Left lung (tissue), 10 donors: ENCODE data around the gene CCSER2. TPM values are rescaled to one million over a fixed set of nuclear protein-coding genes. Genes with fewer than 3 reads are reported as not detected.

Experiments used
- ATAC-seq: fragments of 200-7000 bp; cut with Tn5 transposase; one replicate; pipeline ENCODE4 v1.9.1; 2020; ENCODE audit warnings: moderate library complexity
- DNase-seq, 4 donors: peaks; one replicate each; pipeline ENCODE4 v3.0.0-alpha.2; 2013 to 2020
- H3K27ac ChIP-seq, 2 donors: fragments of 200-600 bp; sonication (generic) in 1 of 2; one replicate each; pipeline versions ENCODE4 v1.5.0 to v1.8.0; 2020 to 2021
- H3K27me3 ChIP-seq, 2 donors: fragments of 200-600 bp; sonication (generic) in 1 of 2; one replicate each; pipeline versions ENCODE4 v1.5.0 to v1.8.0; 2020 to 2021
- H3K36me3 ChIP-seq, 2 donors: fragments of 200-600 bp; sonication (generic) in 1 of 2; one replicate each; pipeline versions ENCODE4 v1.5.0 to v1.8.0; 2020 to 2021
- H3K4me1 ChIP-seq, 2 donors: fragments of 200-600 bp; one replicate each; pipeline ENCODE4 v1.8.0; 2021
- H3K4me3 ChIP-seq, 2 donors: fragments of 200-600 bp; sonication (generic) in 1 of 2; one replicate each; pipeline versions ENCODE4 v1.5.0 to v1.8.0; 2020 to 2021; ENCODE audit warnings: mild to moderate bottlenecking in 1 of 2
- H3K9me3 ChIP-seq, 2 donors: fragments of 200-600 bp; sonication (generic) in 1 of 2; one replicate each; pipeline versions ENCODE4 v1.5.0 to v1.8.0; 2020 to 2021
- CTCF ChIP-seq, 2 donors: fragments of 200-600 bp; sonication (generic) in 1 of 2; IDR thresholded peaks; one replicate each; pipeline versions ENCODE4 v1.5.0 to v1.8.0; 2021; ENCODE audit warnings: antibody characterized with exemption in 2 of 2
- intact Hi-C, 2 donors: fragments of 100-400 bp; cut with DNase I; formaldehyde crosslinking; loops; one replicate each; pipeline versions ENCODE4 v1.11.2 to v1.14.2; 2022
- polyA plus RNA-seq, 6 donors: library from polyadenylated mRNA; unstranded; fragments of 120-200 nt; gene quantifications; one replicate each; pipeline ENCODE4 v1.2.1, GENCODE V29; 2013; ENCODE audit not compliant: insufficient read length in 6 of 6
- total RNA-seq, 2 donors: library from RNA; stranded (reverse); fragmentation: NEBNext Ultra II Directional; extraction: Animal tissue kit (Norgen Biotek cat#: 25700); gene quantifications; one replicate each; pipeline ENCODE4 v1.2.1, GENCODE V29; 2021
- donor health status: DM: no; HTN: yes; CAD: no.
- donor health status: DM: no; HTN: no; CAD: no.

Gene CCSER2
- total and polyA plus RNA-seq, 8 donors = 32.7 to 65.5 (median 37.9) TPM

GRCh38 chr10:84360637-84361365 lies 32.4 kb downstream of the CCSER2 start:
- intact Hi-C loops = no loop called here
- Histone ChIP-seq H3K4me1 (peaks cover 0 to 50% of the 10 kb centered on the region in 2 donors), H3K4me3 (peak overlapping the region in 1 of 2 donors; percentile 20), H3K9me3 (no peaks in the 10 kb centered on the region), H3K27ac (peak overlapping the region; percentile 2 to 64), H3K36me3 (no peaks in the 10 kb centered on the region), H3K27me3 (no peaks in the 10 kb centered on the region)
- TF ChIP-seq CTCF (IDR thresholded peaks at IDR 0.05) = no peak
- ATAC-seq (peak; percentile 73), DNase-seq (no peak)

DNA sequence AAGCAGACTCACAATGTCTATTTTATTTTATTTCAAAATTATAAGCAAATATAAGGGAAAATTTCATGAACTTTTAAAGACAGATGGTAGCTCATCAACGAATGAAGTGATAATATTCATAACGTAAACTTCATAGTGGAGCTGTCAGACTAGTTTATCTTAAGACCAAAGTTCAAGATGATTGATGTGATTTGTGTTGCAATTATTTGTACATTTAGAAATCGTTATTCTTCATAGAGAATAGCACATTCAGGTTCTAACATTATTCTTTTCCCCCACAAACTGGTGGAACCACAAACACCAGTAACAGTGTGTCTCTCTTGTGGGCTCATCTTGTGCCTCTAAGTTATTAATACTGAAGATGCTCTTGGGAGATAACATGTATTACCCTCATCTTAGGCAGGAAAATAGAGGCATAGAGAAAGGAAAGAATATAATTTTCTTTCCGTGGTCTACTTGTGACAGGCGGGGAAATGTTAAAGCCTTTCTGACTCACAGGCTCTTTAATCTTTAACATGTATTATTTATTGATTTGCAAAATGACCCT lies 37.0 kb downstream of the CCSER2 start:
- intact Hi-C loops = no loop called here
- DNase-seq (peak in 1 of 4 donors; percentile 7), ATAC-seq (no peak)
- no peaks in the 10 kb centered on the region for H3K9me3 ChIP-seq
- TF ChIP-seq CTCF (IDR thresholded peaks at IDR 0.05) = no peak
- no peak overlapping the region for H3K27ac ChIP-seq
- no peak overlapping the region for H3K4me3 ChIP-seq
- no peaks in the 10 kb centered on the region for H3K36me3 ChIP-seq
- peaks cover 0 to 35% of the 10 kb centered on the region in 2 donors for H3K4me1 ChIP-seq
- H3K27me3 ChIP-seq = no peaks in the 10 kb centered on the region

DNA sequence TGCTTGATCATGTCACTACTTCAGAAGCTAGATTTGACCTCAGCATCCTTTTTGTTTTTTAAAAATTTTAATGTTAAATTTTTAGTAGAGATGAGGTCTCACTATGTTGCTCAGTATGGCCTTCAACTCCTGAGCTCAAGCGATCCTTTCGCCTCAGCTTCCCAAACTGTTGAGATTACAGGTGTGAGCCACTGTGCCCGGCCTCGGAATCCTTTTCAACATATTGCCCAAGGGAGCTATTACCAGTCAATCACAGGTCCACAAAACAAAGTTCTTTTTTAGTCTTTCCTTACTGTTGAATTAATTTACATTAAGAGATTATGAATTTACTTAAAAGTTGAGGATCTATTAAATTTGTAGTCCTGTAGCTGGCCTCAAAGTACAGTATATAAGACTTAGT lies 37.7 kb downstream of the CCSER2 start:
- no peak for TF ChIP-seq CTCF (IDR thresholded peaks at IDR 0.05)
- no peak for DNase-seq
- H3K27me3 ChIP-seq = no peaks in the 10 kb centered on the region
- no peak for ATAC-seq
- peaks cover 0 to 29% of the 10 kb centered on the region in 2 donors for H3K4me1 ChIP-seq
- no peak overlapping the region for H3K4me3 ChIP-seq
- no peaks in the 10 kb centered on the region for H3K36me3 ChIP-seq
- H3K9me3 ChIP-seq = no peaks in the 10 kb centered on the region
- H3K27ac ChIP-seq = no peak overlapping the region
- intact Hi-C loops = no loop called here

- TF ChIP-seq CTCF (IDR thresholded peaks at IDR 0.05) = no peak
- Histone ChIP-seq H3K27me3 (no peaks in the 10 kb centered on the region), H3K9me3 (no peaks in the 10 kb centered on the region), H3K4me1 (peaks cover 0 to 19% of the 10 kb centered on the region in 2 donors), H3K36me3 (peaks cover 0 to 7% of the 10 kb centered on the region in 2 donors), H3K4me3 (no peak overlapping the region), H3K27ac (no peak overlapping the region)
- DNase-seq (no peak), ATAC-seq (no peak)
- intact Hi-C loops = no loop called here
Observed at GRCh38 chr10:84367256-84367655, 38.9 kb downstream of the CCSER2 start.

DNA sequence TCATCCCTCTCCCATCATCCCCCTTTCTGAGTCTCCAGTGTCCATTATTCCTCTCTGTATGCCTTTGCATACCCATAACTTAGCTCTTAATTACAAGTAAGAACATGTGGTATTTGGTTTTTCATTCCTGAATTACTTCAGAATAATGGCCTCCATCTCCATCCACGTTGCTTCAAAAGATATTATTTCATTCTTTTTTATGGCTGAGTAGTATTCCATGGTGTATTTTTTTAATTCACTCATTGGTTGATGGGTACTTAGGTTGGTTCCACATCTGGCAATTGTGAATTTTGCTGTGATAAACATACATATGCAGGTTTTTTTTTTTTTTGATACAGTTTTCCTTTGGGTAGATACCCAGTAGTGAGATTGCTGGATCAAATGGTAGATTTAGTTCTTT lies 40.4 kb downstream of the CCSER2 start:
- Histone ChIP-seq H3K36me3 (peaks cover 0 to 9% of the 10 kb centered on the region in 2 donors), H3K27me3 (no peaks in the 10 kb centered on the region), H3K9me3 (no peaks in the 10 kb centered on the region), H3K4me1 (peaks cover 0 to 7% of the 10 kb centered on the region in 2 donors), H3K4me3 (no peak overlapping the region), H3K27ac (no peak overlapping the region)
- DNase-seq (no peak), ATAC-seq (no peak)
- TF ChIP-seq CTCF (IDR thresholded peaks at IDR 0.05) = no peak
- intact Hi-C loops = no loop called here
